ENCODE data around the gene TCN1.
A peak's percentile ranks its signal among the peaks of the same experiment; 100 is the strongest.
"Not testable (repeated sequence)": the region's sequence is repeated elsewhere in the genome, so short reads cannot be mapped to it uniquely, and the experiment has no call there.

The TCN1 gene

GRCh38 chr11:59854871-59855270 lies 11.4 kb downstream of the TCN1 start:
- DNase-seq: no peak

- not testable (repeated sequence) for DNase-seq
Observed at GRCh38 chr11:59851416-59851815, 14.9 kb downstream of the TCN1 start.

- not testable (repeated sequence) for DNase-seq
Observed at GRCh38 chr11:59849551-59849950, 16.7 kb downstream of the TCN1 start.

GRCh38 chr11:59849129-59849528 lies 17.2 kb downstream of the TCN1 start:
- no peak for DNase-seq

- not testable (repeated sequence) for DNase-seq
Observed at GRCh38 chr11:59848439-59848838, 17.8 kb downstream of the TCN1 start.

GRCh38 chr11:59847626-59848025 lies 18.7 kb downstream of the TCN1 start:
- DNase-seq: no peak

GRCh38 chr11:59846556-59846955 lies 19.7 kb downstream of the TCN1 start:
- no peak for DNase-seq

GRCh38 chr11:59845399-59845798 lies 20.9 kb downstream of the TCN1 start, which contains the start of gene CBLIF:
Gene CBLIF (minus strand): TSS chr11:59845499. CDS start chr11:59845453, 46 bp downstream.
- no peak for DNase-seq

GRCh38 chr11:59842316-59842715 lies 24.0 kb downstream of the TCN1 start:
- no peak for DNase-seq

- DNase-seq: no peak
Observed at GRCh38 chr11:59841514-59841913, 24.8 kb downstream of the TCN1 start.

- DNase-seq: no peak
Observed at GRCh38 chr11:59839615-59840014, 26.7 kb downstream of the TCN1 start.

GRCh38 chr11:59833602-59834001 lies 32.7 kb downstream of the TCN1 start:
- no peak for DNase-seq

GRCh38 chr11:59829358-59829757 lies 36.9 kb downstream of the TCN1 start:
- DNase-seq: no peak

GRCh38 chr11:59822989-59823566 lies 43.2 kb downstream of the TCN1 start:
- peak in 1 of 2 experiments; percentile 1 for DNase-seq

GRCh38 chr11:59818572-59818971 lies 47.7 kb downstream of the TCN1 start:
- no peak for DNase-seq

- DNase-seq: not testable (repeated sequence)
Observed at GRCh38 chr11:59816434-59816833, 49.9 kb downstream of the TCN1 start.

- no peak for DNase-seq
Observed at GRCh38 chr11:59815754-59816153, 50.5 kb downstream of the TCN1 start.

GRCh38 chr11:59814021-59814420 lies 52.3 kb downstream of the TCN1 start:
- DNase-seq: no peak

- DNase-seq: no peak
Observed at GRCh38 chr11:59813364-59813763, 52.9 kb downstream of the TCN1 start.

GRCh38 chr11:59812220-59812619 lies 54.1 kb downstream of the TCN1 start:
- no peak for DNase-seq

- no peak for DNase-seq
Observed at GRCh38 chr11:59810911-59811259, 55.4 kb downstream of the TCN1 start.

- DNase-seq: peak in 1 of 2 experiments; percentile 62
Observed at GRCh38 chr11:59810189-59810910, 55.9 kb downstream of the TCN1 start, which contains the start of gene MRPL16. Gene MRPL16 (minus strand): TSS chr11:59810778. CDS start chr11:59810658, 120 bp downstream.

GRCh38 chr11:59807047-59807610 lies 59.2 kb downstream of the TCN1 start:
- no peak for DNase-seq

- no peak for DNase-seq
Observed at GRCh38 chr11:59804061-59804460, 62.2 kb downstream of the TCN1 start.
